GM19463 (cell line): ENCODE measurements around the gene PTPN18.

Experiments
- ATAC-seq: cut with Tn5 transposase; IDR thresholded peaks from one replicate; pipeline ENCODE4 v1.9.1; 2021; ENCODE audit warnings: mild to moderate bottlenecking, moderate library complexity; ENCODE audit not compliant: unreplicated experiment

Gene PTPN18

DNA sequence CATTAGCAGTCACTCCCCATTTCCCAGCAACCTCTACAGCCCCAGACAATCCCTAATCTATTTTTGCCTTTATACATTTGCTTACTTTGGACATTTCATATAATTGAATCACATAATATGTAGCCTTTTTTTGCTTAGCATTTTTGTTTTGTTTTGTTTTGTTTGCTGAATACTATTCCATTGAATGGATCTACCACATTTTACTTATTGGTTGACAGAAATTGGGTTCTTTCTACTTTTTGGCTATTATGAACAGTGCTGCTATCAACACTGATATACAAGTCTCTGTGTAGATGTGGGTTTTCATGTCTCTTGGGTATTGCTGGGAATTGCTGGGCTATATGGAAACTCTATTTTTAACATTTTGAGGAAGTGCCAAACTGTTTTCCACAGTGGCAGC is 7.6 kb downstream of the PTPN18 start:
- no peak for ATAC-seq

DNA sequence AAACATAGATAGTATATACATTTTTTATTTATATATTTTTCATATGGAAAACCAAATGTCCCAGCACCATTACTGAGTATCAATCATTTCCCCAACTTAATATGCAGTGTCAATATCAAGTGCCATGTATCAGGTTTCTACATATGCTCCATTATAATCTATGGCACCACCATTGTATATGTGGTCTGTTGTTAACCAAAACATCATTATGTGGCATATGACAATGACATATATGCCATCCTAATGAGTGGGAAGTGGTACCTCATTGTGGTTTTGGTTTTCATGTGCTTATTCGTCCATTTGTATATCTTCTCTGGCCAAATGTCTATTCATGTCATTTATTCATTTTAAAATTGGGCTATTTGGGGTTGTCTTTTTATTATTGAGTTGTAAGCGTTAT is 9.2 kb downstream of the PTPN18 start:
- ATAC-seq = no peak

DNA sequence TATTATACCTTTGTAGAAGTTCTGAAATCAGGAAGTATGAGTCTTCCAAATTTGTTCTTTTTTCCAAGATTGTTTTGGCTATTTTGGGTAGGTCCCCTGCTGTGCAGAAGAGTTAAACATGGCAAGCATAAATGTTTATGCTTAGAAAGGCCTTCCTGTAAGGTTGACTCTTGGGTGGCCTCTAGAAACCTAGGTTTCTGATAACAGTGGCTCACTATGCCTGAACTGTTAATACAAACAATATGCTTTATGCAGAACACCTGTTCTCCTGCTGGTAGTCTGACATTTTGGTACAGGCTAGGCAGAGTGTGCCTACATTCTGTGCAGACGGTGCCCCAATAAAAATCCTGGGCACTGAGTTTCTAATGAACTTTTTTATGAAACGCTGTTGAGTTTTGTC is 10.1 kb downstream of the PTPN18 start:
- ATAC-seq = no peak

DNA sequence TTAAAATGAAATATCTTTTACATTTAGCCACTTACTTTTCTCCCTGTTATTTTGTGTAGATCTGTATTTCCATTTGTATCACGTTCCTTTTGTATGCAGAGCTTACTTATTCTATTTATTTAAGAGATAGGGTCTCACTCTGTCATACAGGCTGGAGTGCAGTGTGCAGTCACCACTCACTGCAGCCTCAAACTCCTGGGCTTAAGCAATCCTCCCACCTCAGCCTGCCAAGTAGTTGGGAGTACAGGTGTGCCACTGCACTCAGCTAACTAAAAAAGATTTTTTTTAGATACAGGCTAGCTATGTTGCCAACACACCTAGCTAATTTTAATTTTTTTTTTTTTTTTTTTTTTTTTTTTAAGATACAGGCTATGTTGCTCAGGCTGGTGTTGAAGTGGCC is 10.9 kb downstream of the PTPN18 start:
- ATAC-seq = no peak

DNA sequence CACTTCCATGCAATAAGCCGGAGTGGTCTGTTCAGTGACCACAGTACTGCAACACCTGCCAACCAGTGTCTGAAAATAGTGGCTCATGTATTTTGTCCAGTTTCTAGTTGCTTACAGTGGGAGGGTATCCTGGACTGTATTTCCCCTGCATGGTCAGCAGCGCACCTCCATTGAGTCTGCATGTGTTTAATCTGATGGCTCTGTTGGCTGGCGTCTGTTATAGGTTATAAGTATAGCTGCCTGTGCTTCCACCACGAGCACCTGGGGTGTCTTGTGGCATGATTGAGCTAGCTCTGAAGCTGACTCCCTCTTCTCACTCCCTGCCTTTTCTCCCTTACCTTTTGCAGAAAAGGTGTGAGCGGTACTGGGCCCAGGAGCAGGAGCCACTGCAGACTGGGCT is 12.9 kb downstream of the PTPN18 start:
- ATAC-seq = no peak

DNA sequence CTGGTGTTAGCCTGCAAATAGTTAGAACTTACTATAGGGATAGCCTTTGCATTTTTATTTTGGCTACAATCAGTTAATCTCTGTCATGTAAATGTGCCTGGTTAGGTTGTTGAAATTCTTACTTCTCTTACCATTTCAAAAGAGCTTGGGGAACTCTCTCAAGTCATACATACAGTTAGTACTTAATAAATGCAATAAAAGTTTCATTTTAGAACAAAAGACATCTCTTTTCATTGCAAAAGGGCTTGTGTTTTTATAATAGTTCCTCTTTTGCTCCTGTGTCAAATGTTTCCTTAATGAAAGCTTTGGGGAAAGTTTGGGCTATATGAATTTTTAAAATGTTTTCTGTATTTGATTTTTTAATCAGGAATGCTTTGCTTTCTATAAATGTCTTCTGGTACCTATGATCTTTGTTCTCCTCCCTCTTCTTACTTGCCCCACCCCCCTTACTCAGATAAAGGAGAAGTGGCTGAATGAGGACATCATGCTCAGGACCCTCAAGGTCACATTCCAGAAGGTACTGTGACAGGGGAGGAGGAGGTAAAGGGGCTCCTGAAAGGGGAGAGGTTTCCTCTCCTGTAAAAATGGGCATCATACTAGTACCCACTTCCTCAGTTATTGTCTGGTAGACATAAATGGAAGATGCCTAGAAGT is 13.6 kb downstream of the PTPN18 start:
- ATAC-seq = no peak

DNA sequence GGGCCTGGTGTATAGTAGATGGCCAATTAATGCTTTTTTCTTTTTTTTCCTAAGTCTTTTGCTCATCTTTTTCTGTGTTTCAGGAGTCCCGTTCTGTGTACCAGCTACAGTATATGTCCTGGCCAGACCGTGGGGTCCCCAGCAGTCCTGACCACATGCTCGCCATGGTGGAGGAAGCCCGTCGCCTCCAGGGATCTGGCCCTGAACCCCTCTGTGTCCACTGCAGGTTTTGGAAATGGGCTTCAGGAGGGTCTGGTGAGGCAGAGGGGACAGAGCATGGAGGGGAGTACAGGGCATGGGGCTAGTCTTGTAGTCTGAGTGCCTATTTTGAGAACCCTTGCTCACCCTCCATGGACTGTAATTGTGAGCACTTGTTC is 14.1 kb downstream of the PTPN18 start:
- no peak for ATAC-seq

DNA sequence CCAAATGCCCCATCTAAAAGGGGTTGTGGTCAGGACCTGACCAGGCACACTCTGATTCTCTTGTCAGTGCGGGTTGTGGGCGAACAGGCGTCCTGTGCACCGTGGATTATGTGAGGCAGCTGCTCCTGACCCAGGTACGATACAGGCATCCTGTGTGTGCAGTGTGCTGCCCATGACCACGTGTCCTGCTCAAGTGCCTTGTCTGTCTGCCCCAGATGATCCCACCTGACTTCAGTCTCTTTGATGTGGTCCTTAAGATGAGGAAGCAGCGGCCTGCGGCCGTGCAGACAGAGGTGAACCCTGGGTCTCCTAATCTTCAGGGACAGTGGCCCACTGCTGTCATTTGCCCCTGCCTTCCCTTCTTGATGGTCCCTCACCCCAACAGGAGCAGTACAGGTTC is 14.6 kb downstream of the PTPN18 start:
- no peak for ATAC-seq

DNA sequence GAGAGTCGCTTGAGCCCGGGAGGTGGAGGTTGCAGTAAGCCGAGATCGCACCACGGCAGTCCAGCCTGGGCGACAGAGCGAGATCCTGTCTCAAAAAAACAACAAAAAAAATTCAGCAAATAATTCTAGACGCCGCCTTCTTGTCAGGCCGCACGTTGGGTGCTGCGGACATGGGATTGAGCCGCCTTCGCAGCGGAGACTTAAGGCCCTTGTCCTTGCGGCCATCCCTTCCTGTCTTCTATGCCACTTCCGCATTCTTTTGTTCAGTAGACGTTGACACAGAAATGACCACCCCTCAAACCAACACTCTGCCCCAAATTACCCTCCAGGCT is 15.8 kb downstream of the PTPN18 start:
- ATAC-seq = peak; percentile 14

DNA sequence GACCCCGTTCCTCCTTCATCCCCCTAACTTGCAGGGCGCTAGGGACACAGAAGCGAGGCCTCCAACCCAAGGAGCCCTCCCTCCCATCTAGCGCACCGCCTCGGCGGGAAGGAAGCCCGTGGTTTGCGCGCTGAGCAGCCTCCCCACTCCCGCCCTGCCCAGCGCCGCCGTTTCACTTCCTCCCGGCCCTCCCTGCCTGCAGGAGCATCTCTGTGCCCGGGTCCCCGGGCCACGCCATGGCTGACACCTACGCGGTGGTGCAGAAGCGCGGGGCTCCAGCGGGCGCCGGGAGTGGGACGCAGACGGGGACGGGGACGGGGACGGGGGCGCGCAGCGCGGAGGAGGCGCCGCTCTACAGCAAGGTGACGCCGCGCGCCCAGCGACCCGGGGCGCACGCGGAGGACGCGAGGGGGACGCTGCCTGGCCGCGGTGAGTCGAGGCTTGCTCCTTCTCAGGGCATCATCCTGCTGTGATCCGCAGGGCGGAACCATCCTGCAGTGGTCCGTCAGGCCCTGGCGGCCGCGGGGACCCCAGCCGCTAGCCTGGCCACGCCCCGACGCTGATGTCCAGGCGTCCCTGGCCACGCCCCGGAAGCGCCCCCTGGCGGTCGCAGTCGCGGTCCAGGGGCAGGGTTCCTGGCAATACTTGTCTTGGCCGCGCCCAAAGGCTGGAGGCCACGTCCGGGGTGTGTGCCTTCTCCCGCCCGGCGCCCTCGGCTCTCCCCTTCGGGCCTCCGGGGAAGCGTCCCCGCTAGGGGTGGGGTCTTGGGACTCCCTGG is 16.4 kb downstream of the PTPN18 start:
- ATAC-seq = peak; percentile 71

DNA sequence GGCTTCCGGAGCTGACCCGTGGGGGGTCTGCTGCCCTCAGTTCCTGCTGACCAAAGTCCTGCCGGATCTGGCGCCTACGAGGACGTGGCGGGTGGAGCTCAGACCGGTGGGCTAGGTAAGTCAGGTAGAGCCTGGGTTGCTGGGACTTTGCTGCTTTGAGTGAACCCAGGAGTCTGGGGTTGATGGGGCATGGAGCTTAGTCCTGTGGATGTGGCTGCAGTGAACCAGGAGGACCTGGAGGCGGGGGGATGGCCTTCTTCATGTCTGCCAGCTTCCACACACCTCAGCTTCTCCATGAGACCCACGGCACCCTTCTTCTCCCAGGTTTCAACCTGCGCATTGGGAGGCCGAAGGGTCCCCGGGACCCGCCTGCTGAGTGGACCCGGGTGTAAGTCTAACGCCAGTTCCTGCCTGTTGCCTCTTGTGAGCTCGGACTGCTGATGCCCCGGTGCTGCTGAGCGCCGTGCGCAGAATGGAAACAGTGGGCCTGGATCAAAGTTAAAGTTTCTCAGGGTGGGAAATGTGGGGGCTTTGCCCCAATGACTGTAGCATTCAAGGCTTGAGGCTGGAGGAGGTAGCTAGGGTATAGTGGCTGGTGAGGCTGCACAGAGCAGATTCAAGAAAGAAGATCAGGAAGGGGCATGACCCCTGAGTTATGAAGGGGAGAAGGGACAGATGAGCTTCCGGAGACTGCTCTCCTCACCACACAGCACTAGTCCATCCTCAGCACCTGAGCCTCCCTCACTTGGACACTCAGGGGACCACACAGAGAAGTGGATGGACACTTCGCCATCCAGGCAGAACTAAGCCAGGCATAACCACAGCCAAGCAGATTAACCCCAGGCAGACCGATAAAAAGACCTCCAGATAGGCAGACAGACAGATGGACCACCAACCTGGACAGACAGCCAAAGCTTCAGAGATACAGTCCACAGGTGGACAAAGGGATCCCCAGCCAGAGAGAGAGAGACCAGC is 17.3 kb downstream of the PTPN18 start:
- ATAC-seq = no peak

DNA sequence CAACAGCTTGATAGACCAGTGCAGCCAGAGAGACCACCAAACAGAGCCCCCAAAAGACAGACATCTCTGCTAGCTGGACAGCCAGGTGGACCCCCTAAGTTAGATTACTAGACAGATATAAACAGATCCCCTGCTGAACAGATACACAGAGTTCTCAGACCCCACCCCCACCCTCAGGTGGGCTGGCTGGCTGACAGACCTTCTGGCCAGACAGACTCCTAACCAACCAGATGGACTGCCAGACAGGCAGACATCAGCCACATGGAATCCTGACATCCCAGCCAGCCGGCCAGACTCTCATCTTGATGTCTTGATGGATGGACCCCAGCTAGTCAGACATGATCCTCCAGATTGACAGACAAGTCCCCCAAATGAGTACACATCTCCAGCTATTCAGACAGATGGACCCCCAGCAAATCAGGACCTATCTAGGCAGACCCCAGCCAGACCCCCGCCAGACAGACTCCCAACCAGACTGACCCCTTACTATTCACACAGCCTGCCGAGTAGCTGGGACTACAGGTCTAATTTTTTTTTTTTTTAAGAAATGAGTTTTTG is 18.0 kb downstream of the PTPN18 start:
- ATAC-seq = no peak

DNA sequence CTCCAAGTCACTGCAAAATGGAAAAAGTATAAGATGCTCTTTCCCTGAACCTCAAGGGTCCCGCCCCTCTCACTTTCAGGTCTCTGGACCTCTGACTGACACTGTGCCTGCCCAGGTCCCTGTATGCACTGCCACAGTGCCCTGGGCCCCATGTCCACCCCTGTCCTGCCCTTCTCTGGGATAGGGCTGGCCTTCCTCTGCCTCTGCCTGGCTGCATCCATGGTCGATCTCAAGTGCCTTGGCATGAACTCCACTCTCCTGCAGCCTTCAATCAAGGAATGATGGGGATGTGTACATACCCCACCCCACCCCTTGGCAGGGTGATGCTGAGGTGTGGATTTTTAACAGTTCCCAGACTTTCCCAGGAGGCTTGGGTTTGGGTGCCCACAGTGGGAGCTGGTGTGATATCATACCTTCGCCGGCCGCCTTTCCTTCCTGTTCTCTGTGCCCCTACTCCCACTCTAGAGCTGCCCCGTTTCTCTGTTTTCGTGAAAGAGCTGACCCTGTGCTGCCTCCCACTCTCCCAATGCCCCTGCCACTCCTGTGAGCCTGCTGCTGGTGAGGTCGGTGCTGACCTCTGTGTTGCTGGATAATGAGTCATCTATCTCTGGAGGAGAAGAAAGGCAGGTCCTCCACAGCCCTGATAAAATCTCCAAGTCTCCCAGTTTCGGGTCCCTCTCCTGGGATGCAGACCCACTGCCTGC is 18.9 kb downstream of the PTPN18 start:
- ATAC-seq = no peak

DNA sequence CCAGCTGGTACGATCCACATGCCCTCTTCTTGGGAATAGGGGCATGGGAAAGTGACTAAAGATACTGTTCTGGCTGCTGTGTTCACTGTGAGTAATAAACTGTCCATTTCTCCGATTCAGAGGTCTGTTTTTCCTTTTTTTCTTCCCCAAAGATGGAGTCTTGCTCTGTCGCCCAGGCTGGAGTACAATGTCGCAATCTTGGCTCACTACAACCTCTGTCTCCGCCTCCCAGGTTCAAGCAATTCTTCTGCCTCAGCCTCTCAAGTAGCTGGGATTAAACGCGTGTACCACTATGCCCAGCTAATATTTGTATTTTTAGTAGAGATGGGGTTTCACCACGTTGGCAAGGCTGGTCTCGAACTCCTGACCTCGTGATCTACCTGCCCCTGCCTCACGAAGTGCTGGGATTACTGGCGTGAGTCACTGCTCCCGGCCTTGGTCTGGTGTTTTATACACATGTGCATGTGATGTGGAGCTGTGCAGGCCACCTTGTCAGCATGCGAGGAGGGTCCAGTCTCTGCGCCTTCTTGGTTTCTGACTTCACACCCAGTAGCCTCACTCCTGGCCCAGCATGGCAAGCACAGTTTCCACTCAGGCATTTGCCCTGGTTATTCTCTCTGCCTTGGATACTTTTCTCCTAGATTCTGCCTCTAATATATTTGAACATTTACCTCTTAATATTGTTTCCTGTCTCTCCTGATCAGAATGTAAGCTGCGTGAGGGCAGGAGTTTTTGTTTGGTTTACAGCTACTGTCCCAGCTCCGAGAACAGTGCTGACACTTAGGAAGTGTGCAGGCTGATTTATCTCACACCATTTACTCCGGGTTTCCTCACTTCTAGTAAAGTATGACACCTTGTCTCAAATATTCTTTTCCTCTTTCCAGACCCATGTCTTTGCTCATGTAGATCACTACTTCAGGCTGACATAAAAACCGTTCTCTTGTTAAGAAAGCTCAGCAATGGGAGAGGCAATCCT is 19.7 kb downstream of the PTPN18 start:
- ATAC-seq = no peak

DNA sequence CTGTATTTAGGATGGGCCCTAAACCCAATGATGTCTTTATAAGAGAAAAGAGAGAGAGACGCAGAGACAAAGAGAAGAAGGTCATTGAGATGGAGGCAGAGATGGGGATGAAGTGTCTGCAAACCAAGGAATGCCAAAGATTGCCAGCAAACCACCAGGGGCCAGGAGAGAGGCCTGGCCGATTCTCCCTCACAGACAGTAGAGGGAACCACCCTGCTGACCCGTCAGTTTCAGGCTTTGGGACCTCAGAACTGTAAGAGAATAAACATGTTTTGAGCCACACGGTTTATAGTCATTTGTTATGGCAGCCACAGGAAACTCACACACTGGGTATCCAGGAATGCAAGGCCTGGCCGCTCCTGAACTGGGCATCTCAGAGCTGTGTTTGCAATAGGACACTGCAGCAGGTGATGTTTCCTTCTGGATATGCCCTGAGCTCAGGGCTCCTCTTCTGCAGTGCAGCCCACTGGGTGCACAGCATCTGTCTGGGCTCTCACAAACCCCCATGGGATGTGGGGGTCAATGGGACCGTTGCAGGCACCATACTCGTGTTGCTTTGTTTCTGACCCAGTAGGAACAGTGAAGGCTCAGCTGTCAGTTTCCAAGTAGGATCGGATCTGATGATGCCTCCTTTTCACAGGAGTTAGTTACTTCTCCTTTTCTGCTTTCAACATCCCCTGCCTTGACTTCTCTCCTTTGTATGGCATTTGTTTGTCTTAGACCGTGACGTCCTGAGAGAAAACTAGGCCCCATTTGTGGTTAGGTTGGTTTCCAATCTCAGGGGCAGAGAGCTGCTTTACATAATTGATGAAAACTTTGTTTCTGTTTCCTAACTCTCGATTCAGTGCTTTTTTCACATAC is 20.8 kb downstream of the PTPN18 start:
- peak; percentile 51 for ATAC-seq

DNA sequence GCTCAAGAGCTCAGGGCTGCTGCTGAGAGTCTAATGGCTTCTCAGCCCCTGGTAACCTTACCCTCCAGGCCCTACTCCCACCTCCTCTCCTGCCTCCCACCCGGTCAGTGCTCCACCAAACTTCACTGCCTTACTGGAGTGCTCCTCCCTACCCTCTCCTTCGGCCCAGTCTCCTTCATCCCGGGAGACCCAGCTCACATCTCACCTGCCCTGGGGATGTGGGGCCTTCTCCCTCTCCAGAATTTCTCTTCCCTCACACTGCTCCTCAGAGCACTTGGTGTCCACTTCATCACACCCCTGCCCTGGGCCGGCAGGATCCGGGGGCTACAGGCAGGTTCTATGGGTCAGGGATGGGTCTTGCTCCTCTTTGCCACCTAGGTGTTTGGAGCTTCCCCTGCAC is 21.6 kb downstream of the PTPN18 start:
- no peak for ATAC-seq

DNA sequence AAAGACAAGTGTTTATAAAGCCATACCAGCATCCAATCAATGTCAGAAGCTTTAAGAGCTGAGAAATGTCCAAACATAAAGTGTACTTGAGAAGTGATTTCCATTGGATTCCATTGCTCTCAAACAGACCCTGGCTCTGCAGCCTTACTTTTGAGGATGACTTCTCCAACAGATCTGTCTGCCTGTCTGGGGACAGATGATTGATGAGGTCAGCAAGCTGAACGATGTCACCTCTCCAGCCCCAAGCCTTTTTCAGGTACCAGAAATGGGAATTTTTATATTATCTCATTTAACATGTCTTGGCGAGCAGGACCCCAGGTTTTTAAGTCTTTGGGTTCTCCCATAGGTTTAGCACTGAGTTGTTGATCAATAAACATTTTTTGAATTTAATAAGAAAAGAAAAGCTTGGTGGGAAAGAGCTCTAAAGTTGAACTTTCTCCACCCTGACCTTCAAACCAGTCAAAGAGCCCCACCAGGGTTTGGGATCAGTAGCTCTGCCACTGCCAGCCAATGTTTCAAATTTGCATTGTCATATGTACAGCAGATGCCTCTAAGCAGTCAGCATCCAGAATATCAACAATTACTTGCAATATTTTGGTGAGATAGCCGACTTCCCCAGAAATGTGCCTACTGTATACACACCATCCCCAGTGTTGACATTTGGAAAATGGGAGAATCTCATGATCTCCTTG is 22.5 kb downstream of the PTPN18 start:
- no peak for ATAC-seq

DNA sequence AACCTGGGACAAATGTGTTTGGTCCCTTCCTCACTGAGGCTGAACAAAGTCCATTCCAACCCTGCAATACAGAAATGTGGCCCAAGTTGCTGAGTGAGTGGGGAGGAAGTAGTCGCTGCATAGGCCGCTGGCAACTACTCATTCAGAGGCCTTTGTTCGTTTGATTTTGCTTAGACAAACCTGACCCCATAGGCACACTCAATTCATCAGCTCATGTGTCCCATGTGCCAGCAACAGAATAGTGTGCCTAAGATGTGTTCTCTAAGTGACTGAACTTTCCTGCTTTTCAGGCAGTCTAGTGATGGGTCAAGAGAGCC is 23.0 kb downstream of the PTPN18 start:
- ATAC-seq = no peak
